HepG2 (cell line): ENCODE data around the gene RGS14. TPM values are rescaled to one million over a fixed set of nuclear protein-coding genes. Genes with fewer than 3 reads are reported as not detected.

Experiments used
- FOXK2 ChIP-seq: fragments of 450-650 bp; IDR thresholded peaks from 2 replicates; pipeline ENCODE4 v1.6.1; 2016
- FOXO1 ChIP-seq: sonication (generic); formaldehyde crosslinking; IDR thresholded peaks from 2 replicates; pipeline ENCODE4 v1.4.0; 2020; ENCODE audit warnings: missing genetic modification reagents
- KLF13 ChIP-seq: sonication (generic); formaldehyde crosslinking; IDR thresholded peaks from 2 replicates; pipeline ENCODE4 v1.4.0; 2020; ENCODE audit warnings: mild to moderate bottlenecking, missing genetic modification reagents
- ZNF383 ChIP-seq: sonication (generic); formaldehyde crosslinking; IDR thresholded peaks from 2 replicates; pipeline ENCODE4 v1.4.0; 2020; ENCODE audit warnings: missing genetic modification reagents, mild to moderate bottlenecking, borderline replicate concordance
- polyA plus RNA-seq, 8 experiments: library from polyadenylated mRNA; depleted of rRNA in 3 of 8; stranded (reverse) in 7 of 8; unstranded in 1 of 8; fragments of >200 nt; fragmentation: Illumina TruSeq in 4 of 8; extraction: Trizol in 4 of 8; gene quantifications; 2 replicates each; pipeline versions ENCODE4 v1.2.1 to v1.2.3, GENCODE V29; 2011 to 2016; ENCODE audit warnings: low read depth in 4 of 8, missing spikeins in 1 of 8, mixed read lengths in 1 of 8; ENCODE audit not compliant: insufficient read depth in 1 of 8
- total RNA-seq, 5 experiments: library from RNA; depleted of rRNA; stranded (reverse); fragments of >200 nt; fragmentation: Illumina TruSeq; extraction: Trizol; gene quantifications; 2 replicates each; pipeline ENCODE4 v1.2.3, GENCODE V29; 2016; ENCODE audit warnings: low read depth in 1 of 5
- TF ChIP-seq, protein P1 (sequence below), 2 experiments: fragments of 450-650 bp in 1 of 2; sonication (generic) in 1 of 2; formaldehyde crosslinking in 1 of 2; IDR thresholded peaks; 2 replicates each; pipeline versions ENCODE4 v1.6.1 to v1.8.0; 2016 to 2022; ENCODE audit warnings: antibody characterized with exemption in 1 of 2, mild to moderate bottlenecking in 1 of 2, missing genetic modification reagents in 1 of 2
- TF ChIP-seq, protein P2 (sequence below): IDR thresholded peaks from 2 replicates; pipeline ENCODE4 v1.6.1; 2016; ENCODE audit warnings: low read depth, borderline replicate concordance
- TF ChIP-seq, protein P3 (sequence below): sonication (generic); formaldehyde crosslinking; IDR thresholded peaks from 2 replicates; pipeline ENCODE4 v1.5.0; 2020; ENCODE audit warnings: missing genetic modification reagents
- TF ChIP-seq, protein P4 (sequence below): sonication (generic); formaldehyde crosslinking; IDR thresholded peaks from 2 replicates; pipeline ENCODE4 v1.9.0; 2022; ENCODE audit warnings: low read depth, missing genetic modification reagents
- TF ChIP-seq, protein P5 (sequence below): sonication (generic); formaldehyde crosslinking; IDR thresholded peaks from 2 replicates; pipeline ENCODE4; 2020; ENCODE audit warnings: missing genetic modification reagents, mild to moderate bottlenecking, borderline replicate concordance

RGS14 gene
- total and polyA plus RNA-seq, 2 of the 13 experiments (the other 11 are each of a cell fraction or from before 2014, with no cell fraction given): 11.1 to 17.2 TPM

DNA sequence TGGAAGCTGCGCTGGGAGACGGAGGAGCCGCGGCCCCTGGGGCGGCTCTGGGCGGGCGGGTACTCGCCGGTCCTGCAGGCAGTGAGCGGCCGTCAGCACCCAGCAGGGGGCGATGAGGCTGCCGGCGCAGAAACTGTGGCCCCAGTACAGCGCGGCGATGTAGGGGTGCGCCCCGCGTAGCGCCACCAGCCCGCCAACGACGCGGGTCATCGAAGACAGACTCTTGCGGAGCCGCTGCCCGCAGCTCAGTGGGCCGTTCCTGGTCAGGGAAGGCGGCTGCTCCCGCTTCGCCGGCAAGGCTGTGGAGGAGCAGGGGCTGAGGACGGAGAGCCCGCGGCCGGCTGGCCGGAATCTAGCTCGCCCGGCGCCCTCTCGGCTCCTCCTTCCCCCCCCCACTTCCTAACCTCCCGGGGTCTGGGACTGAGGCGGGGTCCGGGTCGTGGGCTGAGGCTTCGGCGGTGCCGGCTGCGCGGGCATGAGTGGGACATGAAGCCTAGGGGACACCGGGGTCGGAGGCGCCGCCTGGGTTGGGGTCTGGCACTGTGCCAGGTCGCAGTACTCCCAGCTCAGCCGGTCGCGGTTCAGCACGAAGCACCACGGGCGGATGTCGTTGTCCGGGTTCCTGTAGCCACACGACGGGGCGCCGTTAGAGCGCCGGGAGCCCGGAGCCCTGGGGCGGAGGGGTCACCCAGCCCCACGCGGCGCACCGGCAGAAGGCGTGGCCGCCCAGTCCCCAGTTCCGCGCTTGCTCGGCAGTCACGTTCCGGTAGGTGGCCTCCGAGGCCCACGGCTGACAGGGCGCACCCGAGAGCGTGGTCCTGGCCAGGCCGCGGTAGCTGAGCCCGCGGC, 46.3 kb downstream of the RGS14 start (continued):
- TF ChIP-seq, protein P1, sequence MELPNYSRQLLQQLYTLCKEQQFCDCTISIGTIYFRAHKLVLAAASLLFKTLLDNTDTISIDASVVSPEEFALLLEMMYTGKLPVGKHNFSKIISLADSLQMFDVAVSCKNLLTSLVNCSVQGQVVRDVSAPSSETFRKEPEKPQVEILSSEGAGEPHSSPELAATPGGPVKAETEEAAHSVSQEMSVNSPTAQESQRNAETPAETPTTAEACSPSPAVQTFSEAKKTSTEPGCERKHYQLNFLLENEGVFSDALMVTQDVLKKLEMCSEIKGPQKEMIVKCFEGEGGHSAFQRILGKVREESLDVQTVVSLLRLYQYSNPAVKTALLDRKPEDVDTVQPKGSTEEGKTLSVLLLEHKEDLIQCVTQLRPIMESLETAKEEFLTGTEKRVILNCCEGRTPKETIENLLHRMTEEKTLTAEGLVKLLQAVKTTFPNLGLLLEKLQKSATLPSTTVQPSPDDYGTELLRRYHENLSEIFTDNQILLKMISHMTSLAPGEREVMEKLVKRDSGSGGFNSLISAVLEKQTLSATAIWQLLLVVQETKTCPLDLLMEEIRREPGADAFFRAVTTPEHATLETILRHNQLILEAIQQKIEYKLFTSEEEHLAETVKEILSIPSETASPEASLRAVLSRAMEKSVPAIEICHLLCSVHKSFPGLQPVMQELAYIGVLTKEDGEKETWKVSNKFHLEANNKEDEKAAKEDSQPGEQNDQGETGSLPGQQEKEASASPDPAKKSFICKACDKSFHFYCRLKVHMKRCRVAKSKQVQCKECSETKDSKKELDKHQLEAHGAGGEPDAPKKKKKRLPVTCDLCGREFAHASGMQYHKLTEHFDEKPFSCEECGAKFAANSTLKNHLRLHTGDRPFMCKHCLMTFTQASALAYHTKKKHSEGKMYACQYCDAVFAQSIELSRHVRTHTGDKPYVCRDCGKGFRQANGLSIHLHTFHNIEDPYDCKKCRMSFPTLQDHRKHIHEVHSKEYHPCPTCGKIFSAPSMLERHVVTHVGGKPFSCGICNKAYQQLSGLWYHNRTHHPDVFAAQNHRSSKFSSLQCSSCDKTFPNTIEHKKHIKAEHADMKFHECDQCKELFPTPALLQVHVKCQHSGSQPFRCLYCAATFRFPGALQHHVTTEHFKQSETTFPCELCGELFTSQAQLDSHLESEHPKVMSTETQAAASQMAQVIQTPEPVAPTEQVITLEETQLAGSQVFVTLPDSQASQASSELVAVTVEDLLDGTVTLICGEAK (IDR thresholded peaks at IDR 0.05): no peak
- TF ChIP-seq, protein P1 (CRISPR knock-in tag; IDR thresholded peaks at IDR 0.05): no peak
- TF ChIP-seq, protein P2, sequence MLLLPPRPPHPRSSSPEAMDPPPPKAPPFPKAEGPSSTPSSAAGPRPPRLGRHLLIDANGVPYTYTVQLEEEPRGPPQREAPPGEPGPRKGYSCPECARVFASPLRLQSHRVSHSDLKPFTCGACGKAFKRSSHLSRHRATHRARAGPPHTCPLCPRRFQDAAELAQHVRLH: no peak
- TF ChIP-seq ZNF383 (CRISPR knock-in tag) (no peak), KLF13 (CRISPR knock-in tag) (no peak), FOXO1 (no peak), FOXK2 (no peak)
- TF ChIP-seq, protein P3, sequence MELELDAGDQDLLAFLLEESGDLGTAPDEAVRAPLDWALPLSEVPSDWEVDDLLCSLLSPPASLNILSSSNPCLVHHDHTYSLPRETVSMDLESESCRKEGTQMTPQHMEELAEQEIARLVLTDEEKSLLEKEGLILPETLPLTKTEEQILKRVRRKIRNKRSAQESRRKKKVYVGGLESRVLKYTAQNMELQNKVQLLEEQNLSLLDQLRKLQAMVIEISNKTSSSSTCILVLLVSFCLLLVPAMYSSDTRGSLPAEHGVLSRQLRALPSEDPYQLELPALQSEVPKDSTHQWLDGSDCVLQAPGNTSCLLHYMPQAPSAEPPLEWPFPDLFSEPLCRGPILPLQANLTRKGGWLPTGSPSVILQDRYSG (CRISPR knock-in tag): no peak
- TF ChIP-seq, protein P4, sequence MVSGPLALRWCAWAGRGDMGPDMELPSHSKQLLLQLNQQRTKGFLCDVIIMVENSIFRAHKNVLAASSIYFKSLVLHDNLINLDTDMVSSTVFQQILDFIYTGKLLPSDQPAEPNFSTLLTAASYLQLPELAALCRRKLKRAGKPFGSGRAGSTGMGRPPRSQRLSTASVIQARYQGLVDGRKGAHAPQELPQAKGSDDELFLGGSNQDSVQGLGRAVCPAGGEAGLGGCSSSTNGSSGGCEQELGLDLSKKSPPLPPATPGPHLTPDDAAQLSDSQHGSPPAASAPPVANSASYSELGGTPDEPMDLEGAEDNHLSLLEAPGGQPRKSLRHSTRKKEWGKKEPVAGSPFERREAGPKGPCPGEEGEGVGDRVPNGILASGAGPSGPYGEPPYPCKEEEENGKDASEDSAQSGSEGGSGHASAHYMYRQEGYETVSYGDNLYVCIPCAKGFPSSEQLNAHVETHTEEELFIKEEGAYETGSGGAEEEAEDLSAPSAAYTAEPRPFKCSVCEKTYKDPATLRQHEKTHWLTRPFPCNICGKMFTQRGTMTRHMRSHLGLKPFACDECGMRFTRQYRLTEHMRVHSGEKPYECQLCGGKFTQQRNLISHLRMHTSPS (CRISPR knock-in tag): no peak
- TF ChIP-seq, protein P5, sequence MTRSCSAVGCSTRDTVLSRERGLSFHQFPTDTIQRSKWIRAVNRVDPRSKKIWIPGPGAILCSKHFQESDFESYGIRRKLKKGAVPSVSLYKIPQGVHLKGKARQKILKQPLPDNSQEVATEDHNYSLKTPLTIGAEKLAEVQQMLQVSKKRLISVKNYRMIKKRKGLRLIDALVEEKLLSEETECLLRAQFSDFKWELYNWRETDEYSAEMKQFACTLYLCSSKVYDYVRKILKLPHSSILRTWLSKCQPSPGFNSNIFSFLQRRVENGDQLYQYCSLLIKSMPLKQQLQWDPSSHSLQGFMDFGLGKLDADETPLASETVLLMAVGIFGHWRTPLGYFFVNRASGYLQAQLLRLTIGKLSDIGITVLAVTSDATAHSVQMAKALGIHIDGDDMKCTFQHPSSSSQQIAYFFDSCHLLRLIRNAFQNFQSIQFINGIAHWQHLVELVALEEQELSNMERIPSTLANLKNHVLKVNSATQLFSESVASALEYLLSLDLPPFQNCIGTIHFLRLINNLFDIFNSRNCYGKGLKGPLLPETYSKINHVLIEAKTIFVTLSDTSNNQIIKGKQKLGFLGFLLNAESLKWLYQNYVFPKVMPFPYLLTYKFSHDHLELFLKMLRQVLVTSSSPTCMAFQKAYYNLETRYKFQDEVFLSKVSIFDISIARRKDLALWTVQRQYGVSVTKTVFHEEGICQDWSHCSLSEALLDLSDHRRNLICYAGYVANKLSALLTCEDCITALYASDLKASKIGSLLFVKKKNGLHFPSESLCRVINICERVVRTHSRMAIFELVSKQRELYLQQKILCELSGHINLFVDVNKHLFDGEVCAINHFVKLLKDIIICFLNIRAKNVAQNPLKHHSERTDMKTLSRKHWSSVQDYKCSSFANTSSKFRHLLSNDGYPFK: peak; percentile 26; the same call in 1 of the 2 replicates
